ENCODE data around the gene MAP3K14. TPM values are rescaled to one million over a fixed set of nuclear protein-coding genes. Genes with fewer than 3 reads are reported as not detected.

The MAP3K14 gene
- total RNA-seq, 1 experiment from 2014 or later: 7.8 TPM

- no peak overlapping the region for H3K4ac ChIP-seq (ENCODE audit: low read depth, low read length)
- H2BK5ac ChIP-seq (ENCODE audit: insufficient read length, low read length): no peak overlapping the region
- H2AK5ac ChIP-seq (ENCODE audit: insufficient read length, low read length): no peak overlapping the region
- Mint-ChIP-seq H3K4me1 (peaks cover 0 to 8% of the 10 kb centered on the region in 2 experiments; a peak in 2 of 4 replicates), H3K9me3 (no peaks in the 10 kb centered on the region), H3K4me3 (no peak overlapping the region), H3K36me3 (ENCODE audit: insufficient read depth in 1 of 3, low read depth in 3 of 3) (peaks cover 12 to 42% (median 40%) of the 10 kb centered on the region in 3 experiments; a peak in 6 of 7 replicates), H3K27ac (no peak overlapping the region), H3K27me3 (ENCODE audit: low read depth) (no peaks in the 10 kb centered on the region)
- H3K56ac ChIP-seq (ENCODE audit: insufficient read length, low read depth, low read length): no peak overlapping the region
- H3K4me2 ChIP-seq (ENCODE audit: insufficient read depth, insufficient read length, low read length): no peak overlapping the region
- H2BK120ac ChIP-seq (ENCODE audit: low read depth, low read length, poor library complexity, severe bottlenecking): no peak overlapping the region
- H3K4me1 ChIP-seq (ENCODE audit: insufficient read depth, low read length): no peaks in the 10 kb centered on the region
- no peaks in the 10 kb centered on the region for H3K79me2 ChIP-seq (ENCODE audit: insufficient read depth, low read length)
- H2BK12ac ChIP-seq (ENCODE audit: insufficient read length, low read depth, low read length): no peak overlapping the region
- no CpG with 5 or more reads among the region's 7 CpGs for WGBS (ENCODE audit: extremely low coverage, insufficient read length, low lambda C conversion rate)
- H3K14ac ChIP-seq (ENCODE audit: insufficient read depth, low read length): no peak overlapping the region
- H3K27me3 ChIP-seq (ENCODE audit: insufficient read depth, low read length): no peaks in the 10 kb centered on the region
- no peak overlapping the region for H3K18ac ChIP-seq (ENCODE audit: insufficient read length, low read depth, low read length)
- no peak overlapping the region for H4K8ac ChIP-seq (replicated peaks; ENCODE audit: insufficient read length, low read depth, low read length)
- H4K20me1 ChIP-seq (ENCODE audit: control insufficient read depth, insufficient read depth, insufficient read length): no peaks in the 10 kb centered on the region
- H2BK20ac ChIP-seq (ENCODE audit: low read depth, low read length, poor library complexity, severe bottlenecking): no peak overlapping the region
- no peaks in the 10 kb centered on the region for H3K9me3 ChIP-seq (ENCODE audit: control insufficient read depth, low read depth, low read length)
- DNase-seq: no peak
- H3T11ph ChIP-seq (ENCODE audit: low read length): no peak overlapping the region
- no peaks in the 10 kb centered on the region for H3K79me1 ChIP-seq (ENCODE audit: insufficient read depth, low read depth, low read length, poor library complexity, severe bottlenecking)
- no peak for TF ChIP-seq CTCF (conservative IDR thresholded peaks at IDR 0.05)
- no peak overlapping the region for H3K27ac ChIP-seq (ENCODE audit: insufficient read length, low read depth, low read length)
- H4K91ac ChIP-seq (ENCODE audit: insufficient read length, low read depth, low read length): no peak overlapping the region
- no peak overlapping the region for H3K9ac ChIP-seq (ENCODE audit: extremely low read depth, insufficient read length, low read length)
- H2AFZ ChIP-seq (ENCODE audit: low read length): no peak overlapping the region
- H3K23ac ChIP-seq (ENCODE audit: insufficient read length, low read depth, low read length): no peak overlapping the region
- no peak overlapping the region for H4K5ac ChIP-seq (ENCODE audit: insufficient read length, low read depth, low read length)
- H2BK15ac ChIP-seq (ENCODE audit: low read depth, low read length): no peak overlapping the region
- H3K23me2 ChIP-seq (ENCODE audit: insufficient read length, low read depth, low read length, poor library complexity, severe bottlenecking): no peaks in the 10 kb centered on the region
Observed at GRCh38 chr17:45269912-45270311, 46.9 kb downstream of the MAP3K14 start.
